A673 (cell line): ENCODE data around the gene WIF1.

Source experiments
- EZH2 ChIP-seq: fragments of 200-600 bp; sonication (generic); IDR thresholded peaks from 2 replicates; pipeline ENCODE4 v1.6.1; 2017; ENCODE audit warnings: borderline replicate concordance, low read depth, mild to moderate bottlenecking, mixed read lengths, antibody characterized with exemption, low read length; ENCODE audit not compliant: poor library complexity, severe bottlenecking
- TF ChIP-seq, protein P1 (sequence below): fragments of 300-800, 200-600 bp; sonication (generic); conservative IDR thresholded peaks from 2 replicates; pipeline ENCODE4 v1.5.1; 2017; ENCODE audit warnings: low read depth, mild to moderate bottlenecking, antibody characterized with exemption, low read length, moderate library complexity, mixed read lengths

DNA sequence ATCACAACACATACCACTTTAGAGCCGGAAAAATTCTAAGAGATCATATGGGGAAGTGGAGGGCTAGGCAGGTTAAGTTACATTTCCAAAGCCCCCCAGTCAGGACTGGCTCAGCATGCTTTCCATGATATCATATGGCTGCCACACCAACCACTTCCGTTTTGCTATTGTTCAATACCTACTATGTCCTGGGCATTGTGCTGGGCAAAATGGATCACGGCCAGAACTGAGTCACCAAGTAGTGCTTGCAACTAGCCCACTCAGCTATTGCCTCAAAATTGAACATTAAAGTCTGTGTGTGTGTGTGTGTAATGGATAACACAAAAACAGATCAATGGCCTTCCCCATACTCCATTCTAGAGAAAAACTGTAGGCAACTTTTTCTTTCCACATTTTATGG is 22.7 kb downstream of the WIF1 start:
- TF ChIP-seq, protein P1, sequence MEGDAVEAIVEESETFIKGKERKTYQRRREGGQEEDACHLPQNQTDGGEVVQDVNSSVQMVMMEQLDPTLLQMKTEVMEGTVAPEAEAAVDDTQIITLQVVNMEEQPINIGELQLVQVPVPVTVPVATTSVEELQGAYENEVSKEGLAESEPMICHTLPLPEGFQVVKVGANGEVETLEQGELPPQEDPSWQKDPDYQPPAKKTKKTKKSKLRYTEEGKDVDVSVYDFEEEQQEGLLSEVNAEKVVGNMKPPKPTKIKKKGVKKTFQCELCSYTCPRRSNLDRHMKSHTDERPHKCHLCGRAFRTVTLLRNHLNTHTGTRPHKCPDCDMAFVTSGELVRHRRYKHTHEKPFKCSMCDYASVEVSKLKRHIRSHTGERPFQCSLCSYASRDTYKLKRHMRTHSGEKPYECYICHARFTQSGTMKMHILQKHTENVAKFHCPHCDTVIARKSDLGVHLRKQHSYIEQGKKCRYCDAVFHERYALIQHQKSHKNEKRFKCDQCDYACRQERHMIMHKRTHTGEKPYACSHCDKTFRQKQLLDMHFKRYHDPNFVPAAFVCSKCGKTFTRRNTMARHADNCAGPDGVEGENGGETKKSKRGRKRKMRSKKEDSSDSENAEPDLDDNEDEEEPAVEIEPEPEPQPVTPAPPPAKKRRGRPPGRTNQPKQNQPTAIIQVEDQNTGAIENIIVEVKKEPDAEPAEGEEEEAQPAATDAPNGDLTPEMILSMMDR, result no peak
- no peak for TF ChIP-seq EZH2
